Duodenal mucosa (tissue), 2 donors: Measurements from ENCODE around the gene NHLH2.

Source experiments
- H3K27ac ChIP-seq: one replicate; pipeline ENCODE4 v1.7.0; 2013; ENCODE audit warnings: low read depth, low read length
- H3K27me3 ChIP-seq, 2 donors: one replicate each; pipeline ENCODE4 v1.7.0; 2013; ENCODE audit warnings: low read length in 2 of 2, control low read depth in 1 of 2; ENCODE audit not compliant: insufficient read depth in 2 of 2, control insufficient read depth in 1 of 2
- H3K36me3 ChIP-seq, 2 donors: one replicate each; pipeline ENCODE4 v1.7.0; 2013; ENCODE audit warnings: low read length in 2 of 2, control low read depth in 1 of 2; ENCODE audit not compliant: insufficient read depth in 2 of 2, control insufficient read depth in 1 of 2
- H3K4me1 ChIP-seq, 2 donors: one replicate each; pipeline ENCODE4 v1.7.0; 2013; ENCODE audit warnings: low read length in 2 of 2, control low read depth in 1 of 2; ENCODE audit not compliant: insufficient read depth in 2 of 2, control insufficient read depth in 1 of 2
- H3K4me3 ChIP-seq, 2 donors: one replicate each; pipeline ENCODE4 v1.7.0; 2013; ENCODE audit warnings: low read length in 2 of 2, low read depth in 1 of 2
- H3K9ac ChIP-seq, 2 donors: one replicate each; pipeline ENCODE4 v1.7.0; 2013; ENCODE audit warnings: low read length in 2 of 2, low read depth in 1 of 2
- H3K9me3 ChIP-seq, 2 donors: one replicate each; pipeline ENCODE4 v1.7.0; 2013; ENCODE audit warnings: low read length in 2 of 2, control low read depth in 1 of 2; ENCODE audit not compliant: control insufficient read depth in 1 of 2

NHLH2 gene

DNA sequence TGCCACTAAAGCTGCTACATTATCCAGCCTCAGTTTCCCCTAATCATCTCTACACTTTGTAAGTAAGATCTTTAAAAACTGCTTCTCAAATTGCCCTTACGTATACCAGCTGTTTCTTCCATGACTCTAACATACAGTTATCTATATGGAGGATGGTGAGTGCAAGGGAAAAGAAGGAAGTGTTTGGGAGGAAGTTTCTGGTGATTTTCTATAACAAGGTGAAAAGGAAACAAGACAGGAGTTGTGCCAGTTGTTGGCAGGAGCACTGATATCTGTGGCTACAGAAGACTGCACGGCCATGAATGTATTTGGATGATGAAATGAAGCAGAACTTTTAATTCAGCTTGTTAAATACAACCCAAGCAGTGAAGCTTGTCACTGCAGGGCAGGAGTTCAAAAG is 32.3 kb upstream of the NHLH2 start:
- H3K27me3 ChIP-seq = peaks cover 0 to 3% of the 10 kb centered on the region in 2 donors
- H3K36me3 ChIP-seq = no peaks in the 10 kb centered on the region
- no peak overlapping the region for H3K27ac ChIP-seq
- no peaks in the 10 kb centered on the region for H3K9me3 ChIP-seq
- H3K4me3 ChIP-seq = no peak overlapping the region
- no peak overlapping the region for H3K9ac ChIP-seq
- H3K4me1 ChIP-seq = no peaks in the 10 kb centered on the region

DNA sequence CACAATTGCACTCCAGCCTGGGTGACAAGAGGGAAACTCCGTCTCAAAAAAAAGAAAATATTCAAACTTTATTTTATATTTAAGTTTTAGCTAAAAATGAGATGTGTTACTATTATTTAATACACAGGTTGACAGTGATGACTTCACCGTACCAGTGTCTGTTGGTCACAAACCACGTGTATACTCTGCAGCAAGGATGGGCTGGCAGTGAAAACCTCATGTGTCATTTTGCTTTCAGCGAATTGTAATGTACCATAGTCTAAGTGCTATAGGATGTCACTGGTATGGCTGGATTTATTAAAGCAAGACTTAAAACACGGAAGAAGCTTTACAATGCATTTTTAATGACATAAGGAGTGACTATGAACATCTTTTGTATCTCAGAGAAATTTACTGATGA is 28.1 kb upstream of the NHLH2 start:
- H3K9me3 ChIP-seq = no peaks in the 10 kb centered on the region
- H3K9ac ChIP-seq = no peak overlapping the region
- H3K27me3 ChIP-seq = no peaks in the 10 kb centered on the region
- H3K4me1 ChIP-seq = no peaks in the 10 kb centered on the region
- H3K27ac ChIP-seq = no peak overlapping the region
- no peak overlapping the region for H3K4me3 ChIP-seq
- no peaks in the 10 kb centered on the region for H3K36me3 ChIP-seq

DNA sequence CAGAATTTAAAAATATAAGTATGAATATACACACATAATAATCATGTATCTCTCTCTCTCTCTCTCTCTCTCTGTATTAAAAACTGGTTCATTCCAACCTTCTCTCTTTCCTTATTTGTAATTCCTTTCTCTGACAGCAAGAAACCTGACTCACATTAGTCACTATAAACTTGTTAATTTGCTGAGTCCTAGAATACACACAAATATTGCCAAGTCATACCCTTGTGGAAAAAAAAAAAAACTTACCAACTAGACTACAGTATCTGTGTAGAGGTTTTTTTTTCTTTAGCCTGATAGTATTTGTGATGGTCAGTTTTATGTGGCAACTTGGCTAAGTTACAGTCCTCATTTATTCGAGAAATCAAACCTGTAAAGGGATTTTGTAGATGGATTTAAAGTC is 26.3 kb upstream of the NHLH2 start:
- Histone ChIP-seq H3K36me3 (no peaks in the 10 kb centered on the region), H3K9ac (no peak overlapping the region), H3K27ac (no peak overlapping the region), H3K9me3 (no peaks in the 10 kb centered on the region), H3K4me1 (no peaks in the 10 kb centered on the region), H3K27me3 (no peaks in the 10 kb centered on the region), H3K4me3 (no peak overlapping the region)

DNA sequence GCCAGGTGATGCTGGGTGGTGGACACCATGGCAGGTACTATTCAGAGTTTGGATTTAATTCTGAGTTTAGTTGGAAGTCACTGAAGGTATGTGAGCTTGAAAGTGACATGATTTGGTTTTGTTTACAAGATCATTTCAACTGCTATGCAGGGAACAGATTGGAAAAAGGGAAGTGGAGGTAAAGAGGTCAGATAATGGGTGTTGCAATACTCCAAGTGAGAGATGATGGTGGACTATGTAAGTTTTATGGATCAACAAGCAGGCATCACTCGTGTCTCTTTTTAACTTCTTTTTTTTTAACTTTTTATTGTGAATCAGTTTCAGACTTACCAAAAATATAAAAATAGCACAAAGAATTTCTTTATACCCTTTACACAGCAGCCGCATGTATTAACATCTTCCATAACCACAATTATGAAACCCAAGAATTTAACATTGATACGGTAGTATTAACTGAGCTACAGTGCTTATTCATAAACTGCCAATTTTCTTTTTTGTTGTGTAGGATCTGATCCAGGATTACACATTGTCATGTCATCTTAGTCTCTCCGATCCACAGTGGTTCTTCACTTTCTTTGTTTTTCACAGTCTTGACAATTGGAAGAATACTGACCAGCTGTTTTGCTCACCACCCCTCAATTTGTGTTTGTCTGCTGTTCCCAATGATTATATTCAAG is 24.9 kb upstream of the NHLH2 start:
- no peaks in the 10 kb centered on the region for H3K4me1 ChIP-seq
- no peaks in the 10 kb centered on the region for H3K36me3 ChIP-seq
- peaks cover 0 to 3% of the 10 kb centered on the region in 2 donors for H3K27me3 ChIP-seq

DNA sequence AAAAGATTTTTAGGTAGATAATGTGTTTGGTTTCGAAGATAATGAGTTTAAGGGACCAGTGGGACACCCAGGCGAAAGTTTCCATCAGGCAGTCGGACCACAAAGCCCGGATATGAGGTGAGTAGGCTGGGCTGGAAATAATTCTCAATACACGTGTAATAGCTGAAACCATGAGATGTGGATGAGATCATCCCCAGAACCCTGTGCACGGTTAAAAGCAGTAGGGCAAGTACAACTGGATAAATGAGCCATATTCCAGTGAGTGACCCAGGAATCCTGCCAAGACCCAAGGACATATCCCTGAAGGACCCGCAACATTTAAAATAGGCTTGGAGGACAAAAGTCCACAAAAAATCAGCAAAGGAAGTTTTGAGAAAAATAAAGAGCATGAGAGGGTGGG is 21.5 kb upstream of the NHLH2 start:
- Histone ChIP-seq H3K9me3 (no peaks in the 10 kb centered on the region), H3K27me3 (peaks cover 0 to 8% of the 10 kb centered on the region in 2 donors), H3K4me3 (no peak overlapping the region), H3K9ac (no peak overlapping the region), H3K4me1 (no peaks in the 10 kb centered on the region), H3K27ac (no peak overlapping the region), H3K36me3 (no peaks in the 10 kb centered on the region)

More for the DNA sequence above, 24.9 kb upstream of the NHLH2 start:
- H3K27ac ChIP-seq = no peak overlapping the region
- H3K9me3 ChIP-seq = no peaks in the 10 kb centered on the region
- no peak overlapping the region for H3K4me3 ChIP-seq
- H3K9ac ChIP-seq = no peak overlapping the region

DNA sequence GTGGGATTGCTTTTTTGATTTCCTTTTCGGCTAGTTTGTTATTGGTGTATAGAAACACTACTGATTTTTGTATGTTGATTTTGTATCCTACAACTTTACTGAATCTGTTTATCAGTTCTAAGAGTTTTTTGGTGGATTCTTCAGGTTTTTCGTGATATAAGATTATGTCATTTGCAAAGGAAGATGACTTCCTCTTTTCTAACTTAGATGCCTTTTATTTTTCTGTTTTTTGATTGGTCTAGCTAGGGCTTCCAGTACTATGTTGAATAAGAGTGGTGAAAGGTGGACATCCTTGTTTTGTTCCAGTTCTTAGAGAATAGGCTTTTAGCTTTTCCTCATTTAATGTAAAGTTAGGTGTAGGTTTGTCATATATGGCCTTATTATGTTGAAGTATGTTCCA is 13.1 kb upstream of the NHLH2 start:
- Histone ChIP-seq H3K9ac (no peak overlapping the region), H3K4me1 (no peaks in the 10 kb centered on the region), H3K4me3 (no peak overlapping the region), H3K36me3 (no peaks in the 10 kb centered on the region), H3K27ac (no peak overlapping the region), H3K9me3 (no peaks in the 10 kb centered on the region), H3K27me3 (peaks cover 0 to 3% of the 10 kb centered on the region in 2 donors)

DNA sequence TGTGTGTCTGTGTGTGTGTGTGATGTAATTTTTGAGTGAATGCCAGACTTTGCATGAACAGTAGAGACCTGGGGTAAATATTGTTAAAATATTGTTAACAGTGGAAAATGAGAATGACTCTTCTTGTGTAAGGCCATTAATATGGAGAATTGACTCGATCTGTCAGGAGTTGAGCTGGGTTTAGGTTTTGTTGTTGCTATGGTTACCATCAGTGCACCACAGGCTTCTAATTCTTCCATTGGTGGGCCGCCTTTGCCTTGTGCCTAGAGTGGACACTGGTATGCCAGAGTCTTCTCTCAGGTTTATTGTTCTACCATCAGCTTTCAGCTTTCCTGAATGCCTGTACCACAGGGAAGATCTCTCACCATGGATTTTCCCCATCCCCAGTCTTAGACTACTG is 10.0 kb upstream of the NHLH2 start:
- H3K4me1 ChIP-seq = no peaks in the 10 kb centered on the region
- no peaks in the 10 kb centered on the region for H3K9me3 ChIP-seq
- peaks cover 4 to 6% of the 10 kb centered on the region in 2 donors for H3K27me3 ChIP-seq
- no peak overlapping the region for H3K4me3 ChIP-seq
- no peak overlapping the region for H3K9ac ChIP-seq
- no peaks in the 10 kb centered on the region for H3K36me3 ChIP-seq
- no peak overlapping the region for H3K27ac ChIP-seq

DNA sequence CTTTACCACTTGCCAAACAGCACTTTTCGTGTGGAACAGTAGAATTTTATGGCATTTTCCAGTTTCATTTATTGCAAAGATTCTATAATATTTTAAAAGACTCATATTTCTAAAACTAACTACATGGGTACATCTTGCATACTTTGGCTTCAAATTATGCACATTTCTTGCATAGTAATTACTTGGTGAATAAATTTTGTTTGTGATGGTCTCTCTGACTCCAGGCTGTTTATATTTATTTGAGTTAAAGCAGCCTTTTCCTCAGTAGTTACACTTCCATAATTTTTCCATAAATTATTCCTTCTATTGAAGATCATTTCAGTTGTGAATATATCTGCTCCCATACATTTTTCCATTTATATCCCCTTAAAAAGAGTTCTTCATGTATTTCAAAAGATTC is 6.9 kb upstream of the NHLH2 start:
- no peak overlapping the region for H3K4me3 ChIP-seq
- no peak overlapping the region for H3K9ac ChIP-seq
- H3K36me3 ChIP-seq = no peaks in the 10 kb centered on the region
- no peaks in the 10 kb centered on the region for H3K4me1 ChIP-seq
- no peaks in the 10 kb centered on the region for H3K9me3 ChIP-seq
- H3K27me3 ChIP-seq = peaks cover 18 to 27% of the 10 kb centered on the region in 2 donors
- no peak overlapping the region for H3K27ac ChIP-seq

DNA sequence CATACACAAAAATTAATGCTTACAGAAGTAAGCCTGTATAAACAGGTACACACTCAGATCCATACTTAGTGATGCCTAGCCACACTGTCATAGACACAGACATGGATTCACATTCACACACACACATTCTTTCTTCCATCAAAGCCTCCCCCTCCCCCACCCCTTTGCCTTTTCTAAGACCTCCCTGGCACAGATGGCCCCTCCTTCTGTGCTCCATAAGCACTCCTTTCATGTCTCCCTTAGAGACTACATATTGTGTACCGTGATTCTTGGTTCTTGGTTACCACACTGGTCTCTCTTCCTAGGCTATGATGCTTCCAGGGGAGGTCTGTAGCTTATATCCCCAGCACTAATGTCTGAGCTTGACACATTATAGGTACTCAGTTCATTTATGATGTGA is 2.0 kb upstream of the NHLH2 start:
- Histone ChIP-seq H3K9ac (no peak overlapping the region), H3K36me3 (no peaks in the 10 kb centered on the region), H3K9me3 (no peaks in the 10 kb centered on the region), H3K27ac (no peak overlapping the region), H3K27me3 (peaks cover 62 to 70% of the 10 kb centered on the region in 2 donors), H3K4me1 (peaks cover 8 to 11% of the 10 kb centered on the region in 2 donors), H3K4me3 (no peak overlapping the region)

DNA sequence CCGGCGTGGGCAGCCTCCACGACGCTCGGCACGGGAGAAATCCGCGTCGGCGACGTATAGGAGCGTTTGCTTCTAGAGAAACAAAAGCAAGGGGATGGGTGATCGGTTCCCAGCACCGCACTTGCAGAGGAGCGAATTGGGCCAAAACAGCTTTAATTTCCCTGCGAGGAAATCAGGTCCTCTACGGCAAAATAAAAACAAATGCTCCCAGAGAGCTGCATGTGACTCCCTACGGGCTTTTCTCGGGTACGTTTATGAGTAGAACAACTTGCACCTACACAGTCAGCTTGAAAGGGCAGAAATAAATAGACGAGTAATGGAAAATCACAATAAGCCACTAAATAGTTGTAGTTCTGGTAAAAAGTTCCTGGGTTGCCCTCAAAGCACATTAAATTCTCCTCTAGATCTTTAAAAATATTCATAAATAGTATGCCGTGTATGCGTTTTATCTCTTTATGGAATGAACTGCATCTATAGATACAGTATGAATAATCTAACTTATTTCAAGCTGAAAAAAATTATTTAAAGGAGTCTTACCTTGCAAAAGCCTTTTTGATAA is 1.2 kb downstream of the NHLH2 start:
- Histone ChIP-seq H3K9ac (no peak overlapping the region), H3K4me3 (peak overlapping the region in 1 of 2 donors; percentile 46), H3K27ac (no peak overlapping the region), H3K4me1 (peaks cover 10 to 11% of the 10 kb centered on the region in 2 donors), H3K36me3 (no peaks in the 10 kb centered on the region), H3K9me3 (no peaks in the 10 kb centered on the region), H3K27me3 (peaks cover 71% of the 10 kb centered on the region in 2 donors)
